Astrocyte (in vitro differentiated cells and primary cell): ENCODE data around the gene MEIS3.

Experiments
- CTCF ChIP-seq: IDR thresholded peaks from 2 replicates; pipeline ENCODE4 v1.5.1; 2011; ENCODE audit warnings: low read depth, mild to moderate bottlenecking, inconsistent platforms, low read length, moderate library complexity; ENCODE audit not compliant: insufficient read depth
- EZH2 ChIP-seq: IDR thresholded peaks from 2 replicates; pipeline ENCODE4 v1.6.1; 2012; ENCODE audit warnings: mild to moderate bottlenecking, low read length, inconsistent platforms; ENCODE audit not compliant: insufficient read depth

GRCh38 chr19:47377801-47378200 lies 41.5 kb downstream of the MEIS3 start:
- no peak for TF ChIP-seq CTCF
- no peak for TF ChIP-seq EZH2
